Measurements from ENCODE around the gene KIAA0753. TPM values are rescaled to one million over a fixed set of nuclear protein-coding genes. Genes with fewer than 3 reads are reported as not detected.

KIAA0753 gene
- total and polyA plus RNA-seq, 2 of the 8 experiments (the other 6 are each of a cell fraction or from before 2014, with no cell fraction given): 5.0 to 27.1 TPM

- Histone ChIP-seq H4K91ac (replicated peaks; ENCODE audit: insufficient read length, low read length) (no peak overlapping the region), H2BK20ac (ENCODE audit: low read length) (no peak overlapping the region), H4K20me1 (replicated peaks in 1 of 2; ENCODE audit: control insufficient read depth in 1 of 2, insufficient read depth in 2 of 2, low read length in 2 of 2) (no peaks in the 10 kb centered on the region), H2AK5ac (ENCODE audit: low read depth, low read length) (no peak overlapping the region), H3K79me1 (ENCODE audit: low read depth, low read length) (no peaks in the 10 kb centered on the region; the same call in 1 of the 2 replicates), H2BK12ac (ENCODE audit: low read depth, low read length) (no peak overlapping the region), H3K27ac (ENCODE audit: low read depth, low read length) (no peak overlapping the region), H3K4me3 (ENCODE audit: extremely low read depth in 1 of 4, insufficient read depth in 2 of 4, low read depth in 3 of 4, low read length in 4 of 4) (no peak overlapping the region), H3K36me3 (ENCODE audit: control insufficient read depth in 2 of 4, insufficient read depth in 4 of 4, low read length in 3 of 4) (no peaks in the 10 kb centered on the region), H4K8ac (ENCODE audit: extremely low read depth, insufficient read depth, low read length) (no peak overlapping the region), H2BK5ac (ENCODE audit: low read depth, low read length) (no peak overlapping the region), H3K4ac (replicated peaks; ENCODE audit: insufficient read length, low read depth, low read length) (no peak overlapping the region), H2AFZ (ENCODE audit: low read length) (no peak overlapping the region), H3K9me3 (ENCODE audit: insufficient read depth in 2 of 2, low read depth in 1 of 2, low read length in 1 of 2) (peaks cover 0 to 8% of the 10 kb centered on the region in 2 experiments; a peak in 1 of 4 replicates), H3K27me3 (replicated peaks in 1 of 4; ENCODE audit: control insufficient read depth in 3 of 4, extremely low read depth in 1 of 4, insufficient read depth in 3 of 4, low read length in 3 of 4) (0 out of 7 replicates have a peak, but pooled peaks cover 0 to 2% (median 0%) of the 10 kb centered on the region in 4 experiments), H2BK15ac (ENCODE audit: low read length) (no peak overlapping the region), H3K79me2 (ENCODE audit: control insufficient read depth in 1 of 2, insufficient read depth in 2 of 2, low read length in 2 of 2) (no peaks in the 10 kb centered on the region), H3K23ac (ENCODE audit: insufficient read length) (no peak overlapping the region), H3K14ac (ENCODE audit: insufficient read length) (no peak overlapping the region), H3K18ac (ENCODE audit: extremely low read depth, low read length) (no peak overlapping the region), H4K5ac (ENCODE audit: insufficient read length, low read depth, low read length) (no peak overlapping the region), H2BK120ac (replicated peaks; ENCODE audit: low read depth, low read length) (no peak overlapping the region), H3K4me1 (replicated peaks in 1 of 4; ENCODE audit: control insufficient read depth in 3 of 4, insufficient read depth in 4 of 4, low read length in 3 of 4) (peaks cover 0 to 7% (median 3%) of the 10 kb centered on the region in 4 experiments; a peak in 6 of 7 replicates), H3K9ac (replicated peaks in 1 of 4; ENCODE audit: extremely low read depth in 1 of 4, low read depth in 3 of 4, low read length in 3 of 4) (no peak overlapping the region), H3K56ac (replicated peaks; ENCODE audit: insufficient read length, low read depth, low read length) (no peak overlapping the region), H3K23me2 (ENCODE audit: low read depth, low read length) (no peaks in the 10 kb centered on the region; the same call in 1 of the 2 replicates), H3K4me2 (ENCODE audit: insufficient read depth in 1 of 2, low read depth in 2 of 2, low read length in 2 of 2) (no peak overlapping the region)
- TF ChIP-seq RFX5 (IDR thresholded peaks at IDR 0.05; ENCODE audit: borderline replicate concordance, low read depth, low read length) (no peak), CTBP2 (IDR thresholded peaks at IDR 0.05; ENCODE audit: borderline replicate concordance, insufficient read depth, insufficient read length, low read length) (no peak), KDM5A (IDR thresholded peaks at IDR 0.05; ENCODE audit: low read length) (no peak), CHD1 (IDR thresholded peaks at IDR 0.05; ENCODE audit: low read depth, low read length) (no peak), KDM4A (IDR thresholded peaks at IDR 0.05; ENCODE audit: low read depth, low read length, severe bottlenecking) (no peak), TBP (IDR thresholded peaks at IDR 0.05; ENCODE audit: low read depth, low read length) (no peak), TCF12 (IDR thresholded peaks at IDR 0.05; ENCODE audit: low read depth, low read length) (no peak), YY1 (IDR thresholded peaks at IDR 0.05; ENCODE audit: low read depth, low read length) (no peak), SRF (IDR thresholded peaks at IDR 0.05; ENCODE audit: low read depth, low read length) (no peak), RBBP5 (IDR thresholded peaks at IDR 0.05; ENCODE audit: borderline replicate concordance, low read depth, low read length) (no peak), CEBPB (IDR thresholded peaks at IDR 0.05; ENCODE audit: low read depth, low read length) (no peak)
- TF ChIP-seq, protein P1, sequence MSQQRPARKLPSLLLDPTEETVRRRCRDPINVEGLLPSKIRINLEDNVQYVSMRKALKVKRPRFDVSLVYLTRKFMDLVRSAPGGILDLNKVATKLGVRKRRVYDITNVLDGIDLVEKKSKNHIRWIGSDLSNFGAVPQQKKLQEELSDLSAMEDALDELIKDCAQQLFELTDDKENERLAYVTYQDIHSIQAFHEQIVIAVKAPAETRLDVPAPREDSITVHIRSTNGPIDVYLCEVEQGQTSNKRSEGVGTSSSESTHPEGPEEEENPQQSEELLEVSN (IDR thresholded peaks at IDR 0.05): no peak
- DNase-seq (ENCODE audit: low read depth in 1 of 2, low spot score in 2 of 2) (no peak), FAIRE-seq (no peak)
- CTCF ChIA-PET (ENCODE audit: partially characterized antibody): interaction anchor here (0.7 kb wide), 1 partner anchor 49 kb away, joined by 3 read pairs; no protein-coding TSS in a partner anchor
- POLR2A ChIA-PET (ENCODE audit: partially characterized antibody): interaction anchor here (1.3 kb wide), 1 partner anchor 9 kb away, joined by 3 read pairs; no protein-coding TSS in a partner anchor
- WGBS, 2 experiments (ENCODE audit: extremely low coverage in 1 of 2, insufficient coverage in 1 of 2, insufficient read length in 1 of 2, insufficient replicate concordance in 2 of 2, low coverage in 1 of 2, low lambda C conversion rate in 2 of 2, missing lambda C conversion rate in 1 of 2): 77% methylated on average over 3 of the region's 3 CpGs; no CpG with 5 or more reads in 1 of the 2 experiments
These were observed 100.6 kb downstream of the KIAA0753 start for GRCh38 chr17:6539871-6540270.
